ENCODE data around the gene VARS2.

- TF ChIP-seq EZH2 (IDR thresholded peaks at IDR 0.05) (no peak), POLR2A (IDR thresholded peaks at IDR 0.05; ENCODE audit: borderline replicate concordance, extremely low read depth, insufficient read depth, insufficient read length) (no peak), SP1 (IDR thresholded peaks at IDR 0.05; ENCODE audit: low read depth) (no peak), EZH2phosphoT487 (IDR thresholded peaks at IDR 0.05; ENCODE audit: borderline replicate concordance) (no peak), RAD21 (IDR thresholded peaks at IDR 0.05; ENCODE audit: low read depth) (no peak), SIN3A (IDR thresholded peaks at IDR 0.05; ENCODE audit: low read depth) (no peak), ZNF274 (IDR thresholded peaks at IDR 0.05; ENCODE audit: low read depth, low read length) (no peak)
- TF ChIP-seq, protein P1, sequence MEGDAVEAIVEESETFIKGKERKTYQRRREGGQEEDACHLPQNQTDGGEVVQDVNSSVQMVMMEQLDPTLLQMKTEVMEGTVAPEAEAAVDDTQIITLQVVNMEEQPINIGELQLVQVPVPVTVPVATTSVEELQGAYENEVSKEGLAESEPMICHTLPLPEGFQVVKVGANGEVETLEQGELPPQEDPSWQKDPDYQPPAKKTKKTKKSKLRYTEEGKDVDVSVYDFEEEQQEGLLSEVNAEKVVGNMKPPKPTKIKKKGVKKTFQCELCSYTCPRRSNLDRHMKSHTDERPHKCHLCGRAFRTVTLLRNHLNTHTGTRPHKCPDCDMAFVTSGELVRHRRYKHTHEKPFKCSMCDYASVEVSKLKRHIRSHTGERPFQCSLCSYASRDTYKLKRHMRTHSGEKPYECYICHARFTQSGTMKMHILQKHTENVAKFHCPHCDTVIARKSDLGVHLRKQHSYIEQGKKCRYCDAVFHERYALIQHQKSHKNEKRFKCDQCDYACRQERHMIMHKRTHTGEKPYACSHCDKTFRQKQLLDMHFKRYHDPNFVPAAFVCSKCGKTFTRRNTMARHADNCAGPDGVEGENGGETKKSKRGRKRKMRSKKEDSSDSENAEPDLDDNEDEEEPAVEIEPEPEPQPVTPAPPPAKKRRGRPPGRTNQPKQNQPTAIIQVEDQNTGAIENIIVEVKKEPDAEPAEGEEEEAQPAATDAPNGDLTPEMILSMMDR (IDR thresholded peaks at IDR 0.05 in 2 of 3, conservative IDR thresholded peaks at IDR 0.05 in 1 of 3; ENCODE audit: borderline replicate concordance in 1 of 3, insufficient read depth in 1 of 3, low read depth in 2 of 3, low read length in 2 of 3), result no peak
- TF ChIP-seq, protein P2, sequence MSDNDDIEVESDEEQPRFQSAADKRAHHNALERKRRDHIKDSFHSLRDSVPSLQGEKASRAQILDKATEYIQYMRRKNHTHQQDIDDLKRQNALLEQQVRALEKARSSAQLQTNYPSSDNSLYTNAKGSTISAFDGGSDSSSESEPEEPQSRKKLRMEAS (IDR thresholded peaks at IDR 0.05), result no peak
Measured at GRCh38 chr6:30962716-30963115, 48.7 kb downstream of the VARS2 start.
